Upper lobe of left lung (tissue), 6 donors: ENCODE data around the gene GRB10. TPM values are rescaled to one million over a fixed set of nuclear protein-coding genes. Genes with fewer than 3 reads are reported as not detected.

Source experiments
- ATAC-seq, 2 donors: fragments of 200-7000 bp; cut with Tn5 transposase; one replicate each; pipeline ENCODE4 v1.9.1; 2022; ENCODE audit warnings: mild to moderate bottlenecking in 2 of 2, moderate library complexity in 2 of 2; ENCODE audit not compliant: low FRiP score in 2 of 2
- DNase-seq, 2 donors: peaks; one replicate each; pipeline ENCODE4 v3.0.0-alpha.2; 2019 to 2020
- H3K27ac ChIP-seq, 4 donors: fragments of 200-600 bp; sonication (generic); one replicate each; pipeline ENCODE4 v1.5.1; 2016 to 2019
- H3K27me3 ChIP-seq, 4 donors: fragments of 200-600 bp; sonication (generic); one replicate each; pipeline ENCODE4 v1.5.1; 2017 to 2019
- H3K36me3 ChIP-seq, 4 donors: fragments of 200-600 bp; sonication (generic); one replicate each; pipeline ENCODE4 v1.5.1; 2016 to 2019
- H3K4me1 ChIP-seq, 4 donors: fragments of 200-600 bp; sonication (generic); one replicate each; pipeline ENCODE4 v1.5.1; 2018 to 2019
- H3K4me3 ChIP-seq, 4 donors: fragments of 200-600 bp; sonication (generic); one replicate each; pipeline ENCODE4 v1.5.1; 2017 to 2019; ENCODE audit warnings: mild to moderate bottlenecking in 2 of 4, moderate library complexity in 1 of 4
- H3K9me3 ChIP-seq, 4 donors: fragments of 200-600 bp; sonication (generic); one replicate each; pipeline ENCODE4 v1.5.1; 2018 to 2019
- CTCF ChIP-seq, 6 experiments: fragments of 450-650 bp in 4 of 6; fragments of 200-600 bp in 2 of 6; sonication (generic) in 2 of 6; IDR thresholded peaks; one replicate each; pipeline ENCODE4 v1.5.1; 2016 to 2019; ENCODE audit warnings: antibody characterized with exemption in 6 of 6
- EP300 ChIP-seq, 4 donors: sonication (generic); formaldehyde crosslinking; IDR thresholded peaks; one replicate each; pipeline ENCODE4 v1.5.1; 2017; ENCODE audit warnings: antibody characterized with exemption in 4 of 4, control low read depth in 2 of 4
- POLR2A ChIP-seq, 4 donors: fragments of 450-650 bp; IDR thresholded peaks; one replicate each; pipeline ENCODE4 v1.5.1; 2016 to 2017; ENCODE audit warnings: antibody characterized with exemption in 4 of 4, mild to moderate bottlenecking in 2 of 4
- POLR2AphosphoS5 ChIP-seq, 2 donors: sonication (generic); formaldehyde crosslinking; IDR thresholded peaks; one replicate each; pipeline ENCODE4 v1.5.1; 2017; ENCODE audit warnings: antibody characterized with exemption in 2 of 2
- WGBS, 2 donors: methylation state at CpG; one replicate each; pipeline ENCODE4 v1.1.5; 2017 to 2018; 5-methylcytosine and 5-hydroxymethylcytosine counted together
- total RNA-seq, 6 donors: library from RNA; depleted of rRNA in 4 of 6; stranded (reverse); fragments of >200 nt in 4 of 6; gene quantifications; one replicate each; pipeline versions ENCODE4 v1.1.0 to v1.2.1, GENCODE V29; 2016 to 2021
- donor health status: DM: no; HTN: no; CAD: no; lungs with moderate emphysema.
- donor health status: DM: no; HTN: yes; CAD: no; lungs with severe emphysema.

The GRB10 gene
- total RNA-seq, 6 donors from 2014 or later = 32.8 to 92.2 (median 46.5) TPM

GRCh38 chr7:50752422-50752821 lies 30.3 kb downstream of the GRB10 start:
- Histone ChIP-seq H3K4me3 (no peak overlapping the region), H3K4me1 (peaks cover 0 to 5% (median 0%) of the 10 kb centered on the region in 4 donors), H3K27ac (no peak overlapping the region), H3K27me3 (no peaks in the 10 kb centered on the region), H3K36me3 (peaks cover 0 to 27% (median 4%) of the 10 kb centered on the region in 4 donors), H3K9me3 (no peaks in the 10 kb centered on the region)
- DNase-seq (no peak), ATAC-seq (no peak)
- 97% methylated on average over 4 of the region's 4 CpGs; no CpG with 5 or more reads in 1 of the 2 donors for WGBS, 2 donors
- TF ChIP-seq CTCF (IDR thresholded peaks at IDR 0.05) = no peak
- no peak for TF ChIP-seq POLR2A (IDR thresholded peaks at IDR 0.05)
- no peak for TF ChIP-seq EP300 (IDR thresholded peaks at IDR 0.05)
- TF ChIP-seq POLR2AphosphoS5 (IDR thresholded peaks at IDR 0.05) = no peak

GRCh38 chr7:50751146-50751545 lies 31.6 kb downstream of the GRB10 start:
- Histone ChIP-seq H3K4me3 (no peak overlapping the region), H3K36me3 (peaks cover 0 to 29% (median 4%) of the 10 kb centered on the region in 4 donors), H3K4me1 (peaks cover 0 to 5% (median 0%) of the 10 kb centered on the region in 4 donors), H3K27me3 (no peaks in the 10 kb centered on the region), H3K9me3 (no peaks in the 10 kb centered on the region), H3K27ac (no peak overlapping the region)
- TF ChIP-seq POLR2A (IDR thresholded peaks at IDR 0.05) (no peak), POLR2AphosphoS5 (IDR thresholded peaks at IDR 0.05) (no peak), CTCF (IDR thresholded peaks at IDR 0.05) (no peak), EP300 (IDR thresholded peaks at IDR 0.05) (no peak)
- ATAC-seq (no peak), DNase-seq (no peak)
- 83 to 85% methylated on average over 1 of the region's 1 CpG for WGBS, 2 donors

GRCh38 chr7:50749896-50750295 lies 32.8 kb downstream of the GRB10 start:
- Histone ChIP-seq H3K4me1 (peaks cover 0 to 5% (median 0%) of the 10 kb centered on the region in 4 donors), H3K27ac (no peak overlapping the region), H3K36me3 (peaks cover 0 to 19% (median 1%) of the 10 kb centered on the region in 4 donors), H3K9me3 (no peaks in the 10 kb centered on the region), H3K4me3 (no peak overlapping the region), H3K27me3 (no peaks in the 10 kb centered on the region)
- ATAC-seq (no peak), DNase-seq (no peak)
- TF ChIP-seq EP300 (IDR thresholded peaks at IDR 0.05) = no peak
- TF ChIP-seq POLR2AphosphoS5 (IDR thresholded peaks at IDR 0.05) = no peak
- no peak for TF ChIP-seq POLR2A (IDR thresholded peaks at IDR 0.05)
- no peak for TF ChIP-seq CTCF (IDR thresholded peaks at IDR 0.05)
- WGBS, 2 donors = 48 to 72% methylated on average over 3 of the region's 3 CpGs

- peaks cover 0 to 15% (median 1%) of the 10 kb centered on the region in 4 donors for H3K36me3 ChIP-seq
- H3K4me1 ChIP-seq = no peaks in the 10 kb centered on the region
- 92 to 93% methylated on average over 8 of the region's 8 CpGs for WGBS, 2 donors
- H3K27me3 ChIP-seq = no peaks in the 10 kb centered on the region
- H3K9me3 ChIP-seq = no peaks in the 10 kb centered on the region
- DNase-seq = no peak
- H3K4me3 ChIP-seq = no peak overlapping the region
- TF ChIP-seq POLR2AphosphoS5 (IDR thresholded peaks at IDR 0.05) = no peak
- no peak for ATAC-seq
- no peak overlapping the region for H3K27ac ChIP-seq
Measured at GRCh38 chr7:50748472-50748871, 34.2 kb downstream of the GRB10 start.

GRCh38 chr7:50745835-50746234 lies 36.9 kb downstream of the GRB10 start:
- Histone ChIP-seq H3K4me3 (no peak overlapping the region), H3K27me3 (no peaks in the 10 kb centered on the region), H3K36me3 (peaks cover 0 to 15% (median 1%) of the 10 kb centered on the region in 4 donors), H3K9me3 (no peaks in the 10 kb centered on the region), H3K4me1 (peaks cover 0 to 5% (median 0%) of the 10 kb centered on the region in 4 donors), H3K27ac (peak overlapping the region in 1 of 4 donors; percentile 1)
- ATAC-seq (no peak), DNase-seq (no peak)
- WGBS, 2 donors = 47 to 55% methylated on average over 2 of the region's 2 CpGs
- TF ChIP-seq POLR2AphosphoS5 (IDR thresholded peaks at IDR 0.05) = no peak
- no peak for TF ChIP-seq EP300 (IDR thresholded peaks at IDR 0.05)
- TF ChIP-seq POLR2A (IDR thresholded peaks at IDR 0.05) = no peak
- TF ChIP-seq CTCF (IDR thresholded peaks at IDR 0.05) = no peak
